A549 (cell line): ENCODE measurements around the gene ZNF808. TPM values are rescaled to one million over a fixed set of nuclear protein-coding genes. Genes with fewer than 3 reads are reported as not detected.
"Not testable (repeated sequence)": the region's sequence is repeated elsewhere in the genome, so short reads cannot be mapped to it uniquely, and the experiment has no call there.

Source experiments
- ATAC-seq, 2 experiments: fragments of 200-7000 bp in 1 of 2; fragments of >200 bp in 1 of 2; cut with Nextera tagmentation in 1 of 2; cut with Tn5 transposase in 1 of 2; 3 replicates each; pipeline versions ENCODE4 v1.8.0 to v1.9.1; 2018 to 2020; ENCODE audit warnings: mild to moderate bottlenecking in 1 of 2, moderate library complexity in 1 of 2
- CTCF ChIA-PET: fragments of 300-600 bp; sonication (Branson Sonifier 250); formaldehyde crosslinking; extraction: SDS; loops from one replicate; lab custom pipeline; 2021; ENCODE audit warnings: antibody characterized with exemption, inconsistent platforms; lab: Yijun Ruan, JAX
- POLR2A ChIA-PET: fragments of 350-600 bp; formaldehyde crosslinking; extraction: SDS; loops from one replicate; lab custom pipeline; 2021; ENCODE audit warnings: antibody characterized with exemption, inconsistent platforms; lab: Yijun Ruan, JAX
- DNase-seq, 2 experiments: peaks; one replicate each; pipeline versions ENCODE4 v3.0.0 to v3.0.0-alpha.2; 2011 to 2016; ENCODE audit warnings: low read depth in 1 of 2, low spot score in 1 of 2
- FAIRE-seq: peaks from 2 replicates; lab custom pipeline; 2011; peaks lifted over from hg19 to GRCh38; lab: Jason Lieb, UNC
- H3K27ac ChIP-seq, 2 experiments: fragments of >200 bp; sonication (Bioruptor Twin); formaldehyde crosslinking; 3 replicates each; pipeline ENCODE4 v1.5.1; 2016 to 2017
- H3K4me1 ChIP-seq: fragments of >200 bp; sonication (Bioruptor Twin); formaldehyde crosslinking; 3 replicates; pipeline ENCODE4 v1.6.1; 2016
- H3K4me2 ChIP-seq: fragments of >200 bp; sonication (Bioruptor Twin); formaldehyde crosslinking; 3 replicates; pipeline ENCODE4 v1.6.1; 2016
- H3K4me3 ChIP-seq: fragments of >200 bp; sonication (Bioruptor Twin); formaldehyde crosslinking; 3 replicates; pipeline ENCODE4 v1.5.1; 2016
- H3K9me3 ChIP-seq: fragments of >200 bp; sonication (Bioruptor Twin); formaldehyde crosslinking; 3 replicates; pipeline ENCODE4 v1.6.1; 2016
- CHD2 ChIP-seq: fragments of 150-350 bp; IDR thresholded peaks from 2 replicates; pipeline ENCODE4 v1.6.1; 2014; ENCODE audit warnings: low read length; ENCODE audit not compliant: partially characterized antibody
- EHF ChIP-seq: fragments of 250-450 bp; sonication (Bioruptor Pico); IDR thresholded peaks from 2 replicates; pipeline ENCODE4 v1.5.0; 2020; ENCODE audit warnings: mild to moderate bottlenecking
- ESRRA ChIP-seq: fragments of 150-350 bp; IDR thresholded peaks from 2 replicates; pipeline ENCODE4 v1.6.1; 2014; ENCODE audit warnings: mild to moderate bottlenecking, low read length, borderline replicate concordance
- FOSB ChIP-seq: fragments of 250-450 bp; sonication (Bioruptor Pico); IDR thresholded peaks from 2 replicates; pipeline ENCODE4 v1.5.0; 2020; ENCODE audit warnings: mild to moderate bottlenecking, moderate library complexity
- HDAC2 ChIP-seq: fragments of 200-600 bp; sonication (generic); IDR thresholded peaks from 2 replicates; pipeline ENCODE4 v1.6.1; 2016
- HOXB13 ChIP-seq: fragments of 250-450 bp; sonication (Bioruptor Pico); IDR thresholded peaks from 2 replicates; pipeline ENCODE4 v1.5.0; 2020; ENCODE audit warnings: low read depth, mild to moderate bottlenecking, moderate library complexity
- NPAS2 ChIP-seq: fragments of 250-450 bp; sonication (Bioruptor Pico); IDR thresholded peaks from 2 replicates; pipeline ENCODE4 v1.8.0; 2022; ENCODE audit warnings: mild to moderate bottlenecking, moderate library complexity, borderline replicate concordance
- PHF8 ChIP-seq: fragments of 200-600 bp; sonication (generic); IDR thresholded peaks from 2 replicates; pipeline ENCODE4 v1.6.1; 2016; ENCODE audit warnings: low read depth, mild to moderate bottlenecking, antibody characterized with exemption, moderate library complexity, borderline replicate concordance
- RAD21 ChIP-seq, 2 experiments: fragments of >200 bp in 1 of 2; sonication (Bioruptor Twin) in 1 of 2; formaldehyde crosslinking in 1 of 2; IDR thresholded peaks in 1 of 2; conservative IDR thresholded peaks in 1 of 2; 2 replicates in 1 of 2; 3 replicates in 1 of 2; pipeline ENCODE4 v1.6.1; 2012 to 2018; ENCODE audit warnings: inconsistent platforms in 1 of 2
- RCOR1 ChIP-seq: fragments of 150-350 bp; IDR thresholded peaks from 2 replicates; pipeline ENCODE4 v1.6.1; 2014; ENCODE audit warnings: antibody characterized with exemption, low read length, low read depth
- ZNF302 ChIP-seq: fragments of 250-450 bp; sonication (Bioruptor Pico); IDR thresholded peaks from 2 replicates; pipeline ENCODE4 v1.9.0; 2021; ENCODE audit warnings: inconsistent platforms, mild to moderate bottlenecking, moderate library complexity
- WGBS: methylation state at CpG from one replicate; pipeline ENCODE4 v1.1.6; 2017; ENCODE audit errors: missing lambda C conversion rate; 5-methylcytosine and 5-hydroxymethylcytosine counted together
- polyA minus RNA-seq: library from RNA; depleted of rRNA, polyadenylated mRNA; stranded (reverse); fragments of >200 nt; gene quantifications from 2 replicates; pipeline ENCODE4 v1.2.3, GENCODE V29; 2011; rRNA and poly(A)+ RNA removed
- polyA plus RNA-seq, 4 experiments: library from polyadenylated mRNA; depleted of rRNA in 3 of 4; stranded (reverse); fragments of >200 nt; fragmentation: RNase III in 1 of 4; extraction: RNeasy Plus Mini Kit Qiagen cat#74134 plus additional on column Dnase treatment in 1 of 4; gene quantifications; 2 replicates in 3 of 4; 3 replicates in 1 of 4; pipeline ENCODE4 v1.2.3, GENCODE V29; 2011 to 2017
- TF ChIP-seq, protein P1 (sequence below): IDR thresholded peaks from 2 replicates; pipeline ENCODE4 v1.6.1; 2012; ENCODE audit warnings: low read depth, borderline replicate concordance
- TF ChIP-seq, protein P2 (sequence below): IDR thresholded peaks from 2 replicates; pipeline ENCODE4 v1.6.1; 2012
- TF ChIP-seq, protein P3 (sequence below): fragments of 250-450 bp; sonication (Bioruptor Pico); IDR thresholded peaks from 2 replicates; pipeline ENCODE4 v1.5.0; 2021; ENCODE audit warnings: mild to moderate bottlenecking, moderate library complexity, borderline replicate concordance

The ZNF808 gene
- polyA plus RNA-seq (2011; rRNA removed) (0.45 TPM in 2 replicates), polyA plus RNA-seq (2017; fragmentation: RNase III; extraction: RNeasy Plus Mini Kit Qiagen cat#74134 plus additional on column Dnase treatment) (0.04 to 0.26 TPM (median 0.22 TPM) in 3 replicates), polyA minus RNA-seq (0.91 and 1.6 TPM in 2 replicates)
- polyA plus RNA-seq (2012; cell fraction: cytosol; rRNA removed), result 0.04 and 0.05 TPM in 2 replicates
- 0.02 and 0.07 TPM in 2 replicates for polyA plus RNA-seq (2012; cell fraction: nucleus; rRNA removed)

DNA sequence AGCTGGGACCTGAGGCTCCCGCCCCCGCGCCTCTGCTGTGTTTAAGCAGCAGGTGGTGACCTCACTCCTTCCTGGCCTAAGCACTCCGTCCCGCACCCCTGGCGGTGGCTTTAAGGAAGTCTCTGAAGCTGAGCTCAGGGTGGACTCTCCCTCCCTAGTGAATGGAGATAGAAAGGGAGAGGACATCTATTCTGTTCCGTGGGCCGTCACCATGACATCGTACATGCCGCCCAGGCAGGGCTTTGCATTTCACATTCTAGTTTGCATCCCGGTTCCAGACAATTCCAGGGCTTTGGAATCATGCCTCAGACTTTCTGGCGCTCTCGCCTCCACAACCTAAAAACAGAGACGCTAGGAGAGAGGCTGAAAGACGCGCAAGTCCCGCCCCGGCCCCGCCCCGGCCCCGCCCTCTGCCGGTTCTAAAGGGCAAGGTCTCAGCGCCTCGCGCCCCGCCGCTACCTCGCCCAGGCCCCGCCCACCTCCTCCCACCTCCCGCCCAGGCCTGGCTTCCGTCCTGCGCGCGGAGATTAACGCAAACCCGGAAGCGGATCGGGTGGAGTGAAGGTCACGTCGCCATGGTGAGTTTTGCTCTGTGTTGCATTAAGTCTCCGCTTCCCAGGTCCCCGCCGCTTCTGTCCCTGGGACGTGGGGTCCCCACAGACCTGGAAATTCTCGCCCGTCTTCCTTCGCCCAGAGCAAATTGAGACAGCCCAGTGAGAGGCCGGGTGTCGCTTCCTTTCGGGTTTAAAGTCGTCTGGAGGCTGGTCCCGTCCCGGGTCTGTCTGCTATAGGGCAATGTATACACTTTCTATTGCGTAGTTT is at the start of gene ZNF808:
ZNF808 (plus strand) TSS at position 535 of the 822 bp plus-strand sequence. CDS start 15,617 bp downstream, outside the sequence.
- WGBS, result 14% methylated on average over 30 of the region's 54 CpGs
- ChIA-PET POLR2A (no interaction called here), CTCF (no interaction called here)
- Histone ChIP-seq H3K4me3 (0 out of 3 replicates have a peak within 1 kb of the TSS, but pooled peaks have one; percentile 23), H3K4me1 (no peaks in the 10 kb centered on the region), H3K27ac (no peak within 1 kb of the TSS), H3K9me3 (peaks cover 66% of the 10 kb centered on the region), H3K4me2 (peak within 1 kb of the TSS; percentile 12; the same call in 1 of the 3 replicates)
- no peak for FAIRE-seq
- peak; percentile 5 to 40 for DNase-seq
- TF ChIP-seq CHD2, result no peak
- no peak for TF ChIP-seq ZNF302 (CRISPR knock-in tag)
- TF ChIP-seq HOXB13 (CRISPR knock-in tag), result no peak
- no peak for TF ChIP-seq RAD21 (conservative IDR thresholded peaks at IDR 0.05 in 1 of 2, IDR thresholded peaks at IDR 0.05 in 1 of 2)
- TF ChIP-seq HDAC2, result no peak
- TF ChIP-seq, protein P1, sequence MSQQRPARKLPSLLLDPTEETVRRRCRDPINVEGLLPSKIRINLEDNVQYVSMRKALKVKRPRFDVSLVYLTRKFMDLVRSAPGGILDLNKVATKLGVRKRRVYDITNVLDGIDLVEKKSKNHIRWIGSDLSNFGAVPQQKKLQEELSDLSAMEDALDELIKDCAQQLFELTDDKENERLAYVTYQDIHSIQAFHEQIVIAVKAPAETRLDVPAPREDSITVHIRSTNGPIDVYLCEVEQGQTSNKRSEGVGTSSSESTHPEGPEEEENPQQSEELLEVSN, result no peak
- no peak for TF ChIP-seq PHF8
- no peak for TF ChIP-seq RCOR1
- TF ChIP-seq EHF, result no peak
- TF ChIP-seq FOSB (CRISPR knock-in tag), result no peak
- TF ChIP-seq, protein P2, sequence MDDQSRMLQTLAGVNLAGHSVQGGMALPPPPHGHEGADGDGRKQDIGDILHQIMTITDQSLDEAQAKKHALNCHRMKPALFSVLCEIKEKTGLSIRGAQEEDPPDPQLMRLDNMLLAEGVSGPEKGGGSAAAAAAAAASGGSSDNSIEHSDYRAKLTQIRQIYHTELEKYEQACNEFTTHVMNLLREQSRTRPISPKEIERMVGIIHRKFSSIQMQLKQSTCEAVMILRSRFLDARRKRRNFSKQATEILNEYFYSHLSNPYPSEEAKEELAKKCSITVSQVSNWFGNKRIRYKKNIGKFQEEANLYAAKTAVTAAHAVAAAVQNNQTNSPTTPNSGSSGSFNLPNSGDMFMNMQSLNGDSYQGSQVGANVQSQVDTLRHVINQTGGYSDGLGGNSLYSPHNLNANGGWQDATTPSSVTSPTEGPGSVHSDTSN, result no peak
- TF ChIP-seq, protein P3, sequence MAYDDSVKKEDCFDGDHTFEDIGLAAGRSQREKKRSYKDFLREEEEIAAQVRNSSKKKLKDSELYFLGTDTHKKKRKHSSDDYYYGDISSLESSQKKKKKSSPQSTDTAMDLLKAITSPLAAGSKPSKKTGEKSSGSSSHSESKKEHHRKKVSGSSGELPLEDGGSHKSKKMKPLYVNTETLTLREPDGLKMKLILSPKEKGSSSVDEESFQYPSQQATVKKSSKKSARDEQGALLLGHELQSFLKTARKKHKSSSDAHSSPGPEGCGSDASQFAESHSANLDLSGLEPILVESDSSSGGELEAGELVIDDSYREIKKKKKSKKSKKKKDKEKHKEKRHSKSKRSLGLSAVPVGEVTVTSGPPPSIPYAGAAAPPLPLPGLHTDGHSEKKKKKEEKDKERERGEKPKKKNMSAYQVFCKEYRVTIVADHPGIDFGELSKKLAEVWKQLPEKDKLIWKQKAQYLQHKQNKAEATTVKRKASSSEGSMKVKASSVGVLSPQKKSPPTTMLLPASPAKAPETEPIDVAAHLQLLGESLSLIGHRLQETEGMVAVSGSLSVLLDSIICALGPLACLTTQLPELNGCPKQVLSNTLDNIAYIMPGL (CRISPR knock-in tag), result no peak
- no peak for TF ChIP-seq NPAS2
- TF ChIP-seq ESRRA, result no peak
- peak; percentile 39 to 79; a peak in 5 of 6 replicates for ATAC-seq

DNA sequence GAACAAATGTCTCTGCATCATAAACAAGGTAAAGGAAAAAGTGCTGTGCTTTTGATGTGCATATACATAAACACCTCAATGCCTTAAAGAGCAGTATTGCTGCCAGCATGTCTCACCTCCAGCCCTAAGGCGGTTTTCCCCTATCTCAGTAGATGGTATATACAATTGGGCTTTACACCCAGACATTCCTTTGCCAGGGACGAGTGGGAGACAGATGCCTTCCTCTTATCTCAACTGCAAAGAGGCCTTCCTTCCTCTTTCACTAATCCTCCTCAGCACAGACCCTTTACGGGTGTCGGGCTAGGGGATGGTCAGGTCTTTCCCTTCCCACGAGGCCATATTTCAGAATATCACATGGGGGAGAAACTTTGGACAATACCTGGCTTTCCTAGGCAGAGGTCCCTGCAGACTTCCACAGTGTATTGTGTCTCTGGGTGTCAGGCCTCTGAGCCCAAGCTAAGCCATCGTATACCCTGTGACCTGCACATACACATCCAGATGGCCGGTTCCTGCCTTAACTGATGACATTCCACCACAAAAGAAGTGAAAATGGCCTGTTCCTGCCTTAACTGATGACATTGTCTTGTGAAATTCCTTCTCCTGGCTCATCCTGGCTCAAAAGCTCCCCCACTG is 43.2 kb upstream of the ZNF808 start:
- H3K9me3 ChIP-seq, result peaks cover 52% of the 10 kb centered on the region
- DNase-seq, H3K4me1 ChIP-seq, ATAC-seq, H3K27ac ChIP-seq, H3K4me2 ChIP-seq, H3K4me3 ChIP-seq, POLR2A ChIA-PET, CTCF ChIA-PET, FAIRE-seq: not testable (repeated sequence)
- WGBS, result 32% methylated on average over 7 of the region's 7 CpGs

DNA sequence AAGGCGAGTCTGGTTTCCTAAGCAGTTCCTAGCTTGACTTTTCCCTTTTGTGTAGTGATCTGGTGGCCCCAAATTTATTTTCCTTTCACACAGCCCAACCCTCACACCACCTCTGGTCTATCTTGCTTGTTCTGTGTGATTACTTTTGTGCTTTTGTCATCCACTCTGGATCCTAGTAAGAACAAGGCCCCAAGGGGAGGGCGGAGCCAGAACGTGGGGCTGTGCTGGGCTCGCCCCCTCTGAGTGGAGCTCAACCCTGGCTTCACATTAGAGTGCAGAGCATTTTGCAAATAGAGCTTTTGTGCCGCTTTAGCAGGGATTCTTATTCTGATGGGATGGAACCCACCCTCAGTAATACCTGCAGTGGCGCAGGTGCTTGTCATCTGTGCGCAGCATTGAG is 42.4 kb upstream of the ZNF808 start:
- ATAC-seq, H3K4me2 ChIP-seq, CTCF ChIA-PET, FAIRE-seq, H3K4me1 ChIP-seq, H3K27ac ChIP-seq, POLR2A ChIA-PET, H3K4me3 ChIP-seq, DNase-seq: not testable (repeated sequence)
- peaks cover 53% of the 10 kb centered on the region for H3K9me3 ChIP-seq
- WGBS, result 11% methylated on average over 7 of the region's 7 CpGs

DNA sequence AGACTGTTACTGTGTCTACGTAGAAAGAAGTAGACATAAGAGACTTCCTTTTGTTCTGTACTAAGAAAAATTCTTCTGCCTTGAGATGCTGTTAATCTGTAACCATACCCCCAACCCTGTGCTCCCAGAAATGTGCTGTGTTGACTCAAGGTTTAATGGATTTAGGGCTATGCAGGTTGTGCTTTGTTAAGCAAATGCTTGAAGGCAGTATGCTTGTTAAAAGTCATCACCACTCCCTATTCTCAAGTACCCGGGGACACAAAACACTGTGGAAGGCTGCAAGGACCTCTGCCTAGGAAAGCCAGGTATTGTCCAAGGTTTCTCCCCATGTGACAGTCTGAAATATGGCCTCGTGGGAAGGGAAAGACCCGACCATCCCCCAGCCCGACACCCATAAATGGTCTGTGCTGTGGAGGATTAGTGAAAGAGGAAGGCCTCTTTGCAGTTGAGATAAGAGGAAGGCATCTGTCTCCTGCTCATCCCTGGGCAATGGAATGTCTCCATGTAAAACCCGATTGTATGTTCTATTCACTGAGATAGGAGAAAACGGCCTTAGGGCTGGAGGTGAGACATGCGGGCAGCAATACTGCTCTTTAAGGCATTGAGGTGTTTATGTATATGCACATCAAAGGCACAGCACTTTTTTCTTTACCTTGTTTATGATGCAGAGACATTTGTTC is 41.8 kb upstream of the ZNF808 start:
- H3K4me2 ChIP-seq, H3K4me3 ChIP-seq, FAIRE-seq, ATAC-seq, DNase-seq, H3K4me1 ChIP-seq, POLR2A ChIA-PET, CTCF ChIA-PET, H3K27ac ChIP-seq: not testable (repeated sequence)
- H3K9me3 ChIP-seq, result peaks cover 47% of the 10 kb centered on the region
- WGBS, result 9% methylated on average over 8 of the region's 8 CpGs
